Liver (tissue), 3 donors: ENCODE results near the gene EXOC1L.

Experiments used
- GABPA ChIP-seq, 2 donors: IDR thresholded peaks in 1 of 2; conservative IDR thresholded peaks in 1 of 2; 2 replicates each; pipeline ENCODE4 v1.6.1; 2016; ENCODE audit warnings: antibody characterized with exemption in 2 of 2, mild to moderate bottlenecking in 1 of 2, moderate library complexity in 1 of 2
- HNF4G ChIP-seq: IDR thresholded peaks from 2 replicates; pipeline ENCODE4 v1.6.1; 2016; ENCODE audit warnings: antibody characterized with exemption
- RAD21 ChIP-seq, 2 donors: IDR thresholded peaks; 2 replicates each; pipeline ENCODE4 v1.6.1; 2016; ENCODE audit warnings: antibody characterized with exemption in 2 of 2, mild to moderate bottlenecking in 2 of 2
- SP1 ChIP-seq: IDR thresholded peaks from 2 replicates; pipeline ENCODE4 v1.6.1; 2018; ENCODE audit warnings: antibody characterized with exemption, mild to moderate bottlenecking
- TAF1 ChIP-seq: conservative IDR thresholded peaks from 2 replicates; pipeline ENCODE4 v1.6.1; 2016; ENCODE audit warnings: antibody characterized with exemption, mild to moderate bottlenecking
- TF ChIP-seq, protein P1 (sequence below): fragments of 150-350 bp; IDR thresholded peaks from 2 replicates; pipeline ENCODE4 v1.5.1; 2017; ENCODE audit warnings: improper control_type of control experiment, low read depth, low read length; ENCODE audit not compliant: missing input control
- TF ChIP-seq, protein P2 (sequence below): IDR thresholded peaks from 2 replicates; pipeline ENCODE4 v1.6.1; 2016; ENCODE audit warnings: antibody characterized with exemption, mild to moderate bottlenecking
- TF ChIP-seq, protein P3 (sequence below): IDR thresholded peaks from 2 replicates; pipeline ENCODE4 v1.6.1; 2016; ENCODE audit warnings: antibody characterized with exemption
- donor health status: healthy.
- donor health status: healthy.

DNA sequence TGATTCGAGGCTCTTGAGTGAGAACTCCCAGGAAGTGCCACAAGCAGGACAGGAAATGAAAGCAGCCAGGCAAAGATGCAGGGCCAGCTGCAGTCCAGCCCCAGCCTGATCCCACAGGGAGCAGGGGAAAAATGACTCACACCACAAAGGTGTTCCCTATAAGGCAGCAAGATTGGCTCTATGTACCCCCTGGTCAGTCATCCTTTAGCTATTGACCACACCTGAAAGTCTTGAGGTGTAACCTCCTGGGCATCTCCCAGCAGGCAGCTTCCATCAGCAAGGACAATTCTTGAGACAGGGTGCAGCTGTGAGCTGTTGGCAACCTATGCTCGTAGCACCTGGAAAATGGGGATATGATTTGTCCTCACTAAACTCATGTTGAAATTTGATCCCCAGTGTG is 27.9 kb upstream of the EXOC1L start:
- TF ChIP-seq, protein P1, sequence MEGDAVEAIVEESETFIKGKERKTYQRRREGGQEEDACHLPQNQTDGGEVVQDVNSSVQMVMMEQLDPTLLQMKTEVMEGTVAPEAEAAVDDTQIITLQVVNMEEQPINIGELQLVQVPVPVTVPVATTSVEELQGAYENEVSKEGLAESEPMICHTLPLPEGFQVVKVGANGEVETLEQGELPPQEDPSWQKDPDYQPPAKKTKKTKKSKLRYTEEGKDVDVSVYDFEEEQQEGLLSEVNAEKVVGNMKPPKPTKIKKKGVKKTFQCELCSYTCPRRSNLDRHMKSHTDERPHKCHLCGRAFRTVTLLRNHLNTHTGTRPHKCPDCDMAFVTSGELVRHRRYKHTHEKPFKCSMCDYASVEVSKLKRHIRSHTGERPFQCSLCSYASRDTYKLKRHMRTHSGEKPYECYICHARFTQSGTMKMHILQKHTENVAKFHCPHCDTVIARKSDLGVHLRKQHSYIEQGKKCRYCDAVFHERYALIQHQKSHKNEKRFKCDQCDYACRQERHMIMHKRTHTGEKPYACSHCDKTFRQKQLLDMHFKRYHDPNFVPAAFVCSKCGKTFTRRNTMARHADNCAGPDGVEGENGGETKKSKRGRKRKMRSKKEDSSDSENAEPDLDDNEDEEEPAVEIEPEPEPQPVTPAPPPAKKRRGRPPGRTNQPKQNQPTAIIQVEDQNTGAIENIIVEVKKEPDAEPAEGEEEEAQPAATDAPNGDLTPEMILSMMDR: no peak
- TF ChIP-seq SP1: no peak
- TF ChIP-seq, protein P2, sequence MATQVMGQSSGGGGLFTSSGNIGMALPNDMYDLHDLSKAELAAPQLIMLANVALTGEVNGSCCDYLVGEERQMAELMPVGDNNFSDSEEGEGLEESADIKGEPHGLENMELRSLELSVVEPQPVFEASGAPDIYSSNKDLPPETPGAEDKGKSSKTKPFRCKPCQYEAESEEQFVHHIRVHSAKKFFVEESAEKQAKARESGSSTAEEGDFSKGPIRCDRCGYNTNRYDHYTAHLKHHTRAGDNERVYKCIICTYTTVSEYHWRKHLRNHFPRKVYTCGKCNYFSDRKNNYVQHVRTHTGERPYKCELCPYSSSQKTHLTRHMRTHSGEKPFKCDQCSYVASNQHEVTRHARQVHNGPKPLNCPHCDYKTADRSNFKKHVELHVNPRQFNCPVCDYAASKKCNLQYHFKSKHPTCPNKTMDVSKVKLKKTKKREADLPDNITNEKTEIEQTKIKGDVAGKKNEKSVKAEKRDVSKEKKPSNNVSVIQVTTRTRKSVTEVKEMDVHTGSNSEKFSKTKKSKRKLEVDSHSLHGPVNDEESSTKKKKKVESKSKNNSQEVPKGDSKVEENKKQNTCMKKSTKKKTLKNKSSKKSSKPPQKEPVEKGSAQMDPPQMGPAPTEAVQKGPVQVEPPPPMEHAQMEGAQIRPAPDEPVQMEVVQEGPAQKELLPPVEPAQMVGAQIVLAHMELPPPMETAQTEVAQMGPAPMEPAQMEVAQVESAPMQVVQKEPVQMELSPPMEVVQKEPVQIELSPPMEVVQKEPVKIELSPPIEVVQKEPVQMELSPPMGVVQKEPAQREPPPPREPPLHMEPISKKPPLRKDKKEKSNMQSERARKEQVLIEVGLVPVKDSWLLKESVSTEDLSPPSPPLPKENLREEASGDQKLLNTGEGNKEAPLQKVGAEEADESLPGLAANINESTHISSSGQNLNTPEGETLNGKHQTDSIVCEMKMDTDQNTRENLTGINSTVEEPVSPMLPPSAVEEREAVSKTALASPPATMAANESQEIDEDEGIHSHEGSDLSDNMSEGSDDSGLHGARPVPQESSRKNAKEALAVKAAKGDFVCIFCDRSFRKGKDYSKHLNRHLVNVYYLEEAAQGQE: no peak
- TF ChIP-seq, protein P3, sequence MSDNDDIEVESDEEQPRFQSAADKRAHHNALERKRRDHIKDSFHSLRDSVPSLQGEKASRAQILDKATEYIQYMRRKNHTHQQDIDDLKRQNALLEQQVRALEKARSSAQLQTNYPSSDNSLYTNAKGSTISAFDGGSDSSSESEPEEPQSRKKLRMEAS: no peak
- no peak for TF ChIP-seq TAF1
- no peak for TF ChIP-seq RAD21 (IDR thresholded peaks at IDR 0.05)
- TF ChIP-seq HNF4G: no peak
- TF ChIP-seq GABPA (IDR thresholded peaks at IDR 0.05 in 1 of 2, conservative IDR thresholded peaks at IDR 0.05 in 1 of 2): no peak
